IMR-90 (cell line): Measurements from ENCODE around the gene CTIF. TPM values are rescaled to one million over a fixed set of nuclear protein-coding genes. Genes with fewer than 3 reads are reported as not detected.

Experiments
- ATAC-seq: fragments of 200-7000 bp; cut with Tn5 transposase; 2 replicates; pipeline ENCODE4 v1.9.1; 2020; ENCODE audit warnings: low read depth, mild to moderate bottlenecking, moderate library complexity
- BruUV-seq: library from RNA; stranded (reverse); fragments of 400-500 nt; replicated peaks from 2 replicates; lab custom pipeline; 2021; lab: Mats Ljungman, UMichigan
- CTCF ChIA-PET: fragments of 300-600 bp; formaldehyde crosslinking; extraction: SDS; loops from one replicate; lab custom pipeline; 2021; ENCODE audit warnings: antibody characterized with exemption; lab: Yijun Ruan, JAX
- POLR2A ChIA-PET: fragments of 300-600 bp; sonication (Branson Sonifier 250); formaldehyde crosslinking; loops from one replicate; lab custom pipeline; 2022; ENCODE audit warnings: antibody characterized with exemption; ENCODE audit not compliant: unreplicated experiment; lab: Charles Lee
- DNase-seq: peaks from one replicate; pipeline ENCODE4 v3.0.0; 2013
- H2AFZ ChIP-seq: replicated peaks from 2 replicates; pipeline ENCODE3; 2013; ENCODE audit warnings: low read length, mild to moderate bottlenecking; ENCODE audit not compliant: poor library complexity
- H2AK5ac ChIP-seq: 2 replicates; pipeline ENCODE4 v1.6.1; 2013; ENCODE audit warnings: low read depth, low read length, inconsistent platforms
- H2AK9ac ChIP-seq: replicated peaks from 2 replicates; pipeline ENCODE3; 2013; ENCODE audit warnings: mild to moderate bottlenecking, low read depth, low read length, moderate library complexity; ENCODE audit not compliant: poor library complexity
- H2BK120ac ChIP-seq: 2 replicates; pipeline ENCODE4 v1.6.1; 2013; ENCODE audit warnings: low read depth, low read length, inconsistent platforms
- H2BK15ac ChIP-seq: 3 replicates; pipeline ENCODE4 v1.6.1; 2013; ENCODE audit warnings: low read depth, low read length, inconsistent platforms
- H2BK20ac ChIP-seq: 2 replicates; pipeline ENCODE4 v1.6.1; 2013; ENCODE audit warnings: low read depth, mild to moderate bottlenecking, inconsistent platforms, low read length, moderate library complexity
- H2BK5ac ChIP-seq: 2 replicates; pipeline ENCODE4 v1.6.1; 2013; ENCODE audit warnings: mild to moderate bottlenecking, low read depth, low read length, inconsistent platforms; ENCODE audit not compliant: poor library complexity, severe bottlenecking
- H3K14ac ChIP-seq: replicated peaks from 2 replicates; pipeline ENCODE4 v1.6.1; 2013; ENCODE audit warnings: low read depth, low read length, inconsistent platforms
- H3K18ac ChIP-seq: 2 replicates; pipeline ENCODE4 v1.6.1; 2013; ENCODE audit warnings: low read depth, low read length, control low read depth
- H3K23ac ChIP-seq: 2 replicates; pipeline ENCODE4 v1.6.1; 2013; ENCODE audit warnings: low read depth, low read length, inconsistent platforms
- H3K27ac ChIP-seq: 2 replicates; pipeline ENCODE4 v1.5.1; 2013; ENCODE audit warnings: mild to moderate bottlenecking, control low read depth, low read length; ENCODE audit not compliant: insufficient read depth
- H3K27me3 ChIP-seq: 2 replicates; pipeline ENCODE4 v1.6.1; 2013; ENCODE audit warnings: low read length; ENCODE audit not compliant: control insufficient read depth, insufficient read depth
- H3K36me3 ChIP-seq: 2 replicates; pipeline ENCODE4 v1.6.1; 2013; ENCODE audit warnings: low read length, mixed read lengths; ENCODE audit not compliant: control insufficient read depth, insufficient read depth
- H3K4ac ChIP-seq: 2 replicates; pipeline ENCODE4 v1.6.1; 2013; ENCODE audit warnings: low read depth, low read length, inconsistent platforms
- H3K4me1 ChIP-seq: 2 replicates; pipeline ENCODE4 v1.6.1; 2013; ENCODE audit warnings: low read length, mixed read lengths; ENCODE audit not compliant: control insufficient read depth, insufficient read depth
- H3K4me2 ChIP-seq: 2 replicates; pipeline ENCODE4 v1.6.1; 2013; ENCODE audit warnings: low read depth, mild to moderate bottlenecking, control low read depth, low read length, moderate library complexity
- H3K4me3 ChIP-seq: 2 replicates; pipeline ENCODE4 v1.5.1; 2013; ENCODE audit warnings: low read depth, mild to moderate bottlenecking, control low read depth, low read length, moderate library complexity; ENCODE audit not compliant: insufficient read depth
- H3K56ac ChIP-seq: 2 replicates; pipeline ENCODE4 v1.6.1; 2013; ENCODE audit warnings: low read length, inconsistent platforms; ENCODE audit not compliant: insufficient read depth; ENCODE audit errors: extremely low read depth
- H3K79me1 ChIP-seq, 2 experiments: 2 replicates each; pipeline ENCODE4 v1.6.1; 2013; ENCODE audit warnings: low read length in 2 of 2, inconsistent platforms in 1 of 2, low read depth in 1 of 2
- H3K9ac ChIP-seq: 2 replicates; pipeline ENCODE4 v1.6.1; 2013; ENCODE audit warnings: low read depth, low read length, control low read depth
- H3K9me1 ChIP-seq: 2 replicates; pipeline ENCODE4 v1.6.1; 2013; ENCODE audit warnings: low read length, inconsistent platforms; ENCODE audit not compliant: insufficient read depth
- H3K9me3 ChIP-seq: 2 replicates; pipeline ENCODE4 v1.6.1; 2013; ENCODE audit warnings: low read length; ENCODE audit not compliant: control insufficient read depth, insufficient read depth
- H4K20me1 ChIP-seq: 2 replicates; pipeline ENCODE4 v1.6.1; 2013; ENCODE audit warnings: low read length, inconsistent platforms; ENCODE audit not compliant: insufficient read depth
- H4K5ac ChIP-seq: 2 replicates; pipeline ENCODE4 v1.6.1; 2013; ENCODE audit warnings: mild to moderate bottlenecking, low read depth, low read length, control low read depth
- H4K8ac ChIP-seq, 2 experiments: 2 replicates each; pipeline ENCODE4 v1.6.1; 2013; ENCODE audit warnings: low read depth in 2 of 2, low read length in 2 of 2, control low read depth in 1 of 2, inconsistent platforms in 1 of 2
- H4K91ac ChIP-seq: 2 replicates; pipeline ENCODE4 v1.6.1; 2013; ENCODE audit warnings: low read depth, low read length, inconsistent platforms; ENCODE audit not compliant: insufficient read depth
- CTCF ChIP-seq: conservative IDR thresholded peaks from 2 replicates; pipeline ENCODE4 v1.5.1; 2012; ENCODE audit warnings: mild to moderate bottlenecking, low read depth, low read length, improper control_type of control experiment
- USF2 ChIP-seq: fragments of 150-350 bp; IDR thresholded peaks from 2 replicates; pipeline ENCODE4 v1.6.1; 2017; ENCODE audit warnings: mild to moderate bottlenecking, antibody characterized with exemption, low read length, low read depth
- WGBS, 2 experiments: methylation state at CpG; one replicate each; pipeline versions ENCODE4 v1.1.5 to v1.1.7; 2013; ENCODE audit warnings: missing lambda C conversion rate in 2 of 2; ENCODE audit not compliant: insufficient read length in 1 of 2; ENCODE audit errors: extremely low coverage in 2 of 2; 5-methylcytosine and 5-hydroxymethylcytosine counted together
- dilution Hi-C: fragments of 300-500 bp; cut with HindIII; formaldehyde crosslinking; loops from one replicate; pipeline ENCODE4 v1.14.3; 2018; ENCODE audit warnings: low sequenced_read_pairs; ENCODE audit not compliant: unreplicated experiment
- in situ Hi-C: fragments of 300-500 bp; cut with MboI; formaldehyde crosslinking; loops from 3 replicates; pipeline ENCODE4 v1.14.3; 2019; ENCODE audit warnings: low sequenced_read_pairs, inconsistent platforms, mixed read lengths
- intact Hi-C: fragments of 100-400 bp; cut with micrococcal nuclease; formaldehyde crosslinking; loops from 2 replicates; pipeline ENCODE4 v1.10.0; 2022
- polyA plus RNA-seq, 3 experiments: library from polyadenylated mRNA; depleted of rRNA; stranded (reverse); fragments of >200 nt; gene quantifications; 2 replicates each; pipeline ENCODE4 v1.2.3, GENCODE V29; 2012; ENCODE audit warnings: low replicate concordance in 1 of 3
- total RNA-seq: library from RNA; depleted of rRNA; stranded (reverse); fragments of >200 nt; gene quantifications from 2 replicates; pipeline ENCODE4 v1.2.3, GENCODE V29; 2012

The CTIF gene
- total and polyA plus RNA-seq, 2 of the 4 experiments (the other 2 are of a cell fraction) = 25.1 to 57.0 TPM

GRCh38 chr18:48902856-48903601, 364.2 kb downstream of the CTIF start:
- BruUV-seq = no TSS peak
- peak overlapping the region; percentile 83 for H3K27ac ChIP-seq
- H4K20me1 ChIP-seq = no peaks in the 10 kb centered on the region
- H3K9me1 ChIP-seq = peaks cover 26% of the 10 kb centered on the region
- peak overlapping the region; percentile 99; a peak in 3 of 4 replicates for H4K8ac ChIP-seq
- peak overlapping the region; percentile 98; the same call in 2 of the 3 replicates for H2BK15ac ChIP-seq
- H3K4me3 ChIP-seq = no peak overlapping the region
- CTCF ChIA-PET = no interaction called here
- in situ Hi-C loops (no loop called here), dilution Hi-C loops (no loop called here), intact Hi-C loops (no loop called here)
- peak overlapping the region; percentile 90 for H2AFZ ChIP-seq
- ATAC-seq (no peak), DNase-seq (peak; percentile 34)
- peak overlapping the region; percentile 100 for H2BK20ac ChIP-seq
- peak overlapping the region; percentile 96 for H4K5ac ChIP-seq
- H2AK9ac ChIP-seq = no peak overlapping the region
- POLR2A ChIA-PET = no interaction called here
- peak overlapping the region; percentile 92 for H2BK5ac ChIP-seq
- peak overlapping the region; percentile 96 for H3K18ac ChIP-seq
- H3K56ac ChIP-seq = peak overlapping the region; percentile 96; the same call in 1 of the 2 replicates
- no peaks in the 10 kb centered on the region for H3K27me3 ChIP-seq
- H2AK5ac ChIP-seq = peak overlapping the region; percentile 97
- peak overlapping the region; percentile 100 for H3K4ac ChIP-seq
- peak overlapping the region; percentile 98 for H3K14ac ChIP-seq
- WGBS, 2 experiments = 91% methylated on average over 4 of the region's 8 CpGs; no CpG with 5 or more reads in 1 of the 2 experiments
- peaks cover 21% of the 10 kb centered on the region for H3K4me1 ChIP-seq
- H3K4me2 ChIP-seq = no peak overlapping the region
- peak overlapping the region; percentile 62 for H3K9ac ChIP-seq
- no peaks in the 10 kb centered on the region for H3K36me3 ChIP-seq
- H2BK120ac ChIP-seq = peak overlapping the region; percentile 100
- TF ChIP-seq USF2 (peak; percentile 70), CTCF (no peak)
- H3K9me3 ChIP-seq = peaks cover 10% of the 10 kb centered on the region
- H3K79me1 ChIP-seq = peaks cover 8 to 17% of the 10 kb centered on the region in 2 experiments; a peak in 3 of 4 replicates
- H3K23ac ChIP-seq = peak overlapping the region; percentile 99
- peak overlapping the region; percentile 100 for H4K91ac ChIP-seq
